HepG2 (cell line): ENCODE data around the gene SIKE1. TPM values are rescaled to one million over a fixed set of nuclear protein-coding genes. Genes with fewer than 3 reads are reported as not detected.

Source experiments
- ATAC-seq: fragments of 200-7000 bp; cut with Tn5 transposase; 3 replicates; pipeline ENCODE4 v1.9.1; 2020; ENCODE audit warnings: mild to moderate bottlenecking, moderate library complexity
- BruUV-seq: library from RNA; stranded (reverse); fragments of 400-500 nt; replicated peaks from 2 replicates; lab custom pipeline; 2021; lab: Mats Ljungman, UMichigan
- CTCF ChIA-PET: fragments of 300-600 bp; formaldehyde crosslinking; extraction: SDS; loops from one replicate; lab custom pipeline; 2021; ENCODE audit warnings: low total read pairs, inconsistent platforms, low intra/inter-chr PET ratio; lab: Yijun Ruan, JAX
- POLR2A ChIA-PET: fragments of 350-600 bp; sonication (Branson Sonifier 250); formaldehyde crosslinking; loops from one replicate; lab custom pipeline; 2020; ENCODE audit warnings: antibody characterized with exemption, inconsistent platforms; lab: Yijun Ruan, JAX
- DNase-seq: peaks from one replicate; pipeline ENCODE4 v3.0.0-alpha.2; 2015; ENCODE audit warnings: low spot score
- FAIRE-seq: peaks from 3 replicates; lab custom pipeline; 2011; peaks lifted over from hg19 to GRCh38; lab: Jason Lieb, UNC
- H2AFZ ChIP-seq: one replicate; pipeline ENCODE4 v1.6.1; 2011; ENCODE audit warnings: low read length, inconsistent platforms
- H3K27ac ChIP-seq: fragments of 300-600 bp; 3 replicates; pipeline ENCODE4 v1.8.0; 2011; ENCODE audit warnings: mixed run types, mild to moderate bottlenecking, mixed read lengths, low read length, inconsistent platforms; ENCODE audit not compliant: insufficient read depth; ENCODE audit errors: extremely low read length
- H3K27me3 ChIP-seq, 2 experiments: fragments of 200-600 bp in 1 of 2; 2 replicates in 1 of 2; 3 replicates in 1 of 2; pipeline versions ENCODE4 v1.6.0 to v1.8.0; 2011; ENCODE audit warnings: low read length in 2 of 2, mild to moderate bottlenecking in 2 of 2, moderate library complexity in 2 of 2, inconsistent platforms in 1 of 2; ENCODE audit not compliant: insufficient read depth in 2 of 2, control insufficient read depth in 1 of 2
- H3K36me3 ChIP-seq, 2 experiments: fragments of 200-600 bp in 1 of 2; replicated peaks in 1 of 2; 2 replicates in 1 of 2; 3 replicates in 1 of 2; pipeline versions ENCODE4 v1.5.1 to v1.8.0; 2011; ENCODE audit warnings: low read length in 2 of 2, inconsistent platforms in 1 of 2; ENCODE audit not compliant: insufficient read depth in 2 of 2, control insufficient read depth in 1 of 2
- H3K4me1 ChIP-seq: 2 replicates; pipeline ENCODE4 v1.5.1; 2012; ENCODE audit warnings: low read length, inconsistent platforms; ENCODE audit not compliant: insufficient read depth
- H3K4me2 ChIP-seq: 2 replicates; pipeline ENCODE4 v1.6.0; 2011; ENCODE audit warnings: low read depth, low read length, inconsistent platforms
- H3K4me3 ChIP-seq, 3 experiments: fragments of 200-600 bp in 1 of 3; sonication (generic), shearing (Covaris generic) in 1 of 3; replicated peaks in 1 of 3; 2 replicates each; pipeline ENCODE4 v1.5.1; 2011 to 2016; ENCODE audit warnings: low read length in 3 of 3, inconsistent platforms in 2 of 3, low read depth in 2 of 3, mild to moderate bottlenecking in 2 of 3, control low read depth in 1 of 3, mixed read lengths in 1 of 3; ENCODE audit not compliant: insufficient read depth in 1 of 3
- H3K79me2 ChIP-seq: one replicate; pipeline ENCODE4 v1.6.1; 2011; ENCODE audit warnings: low read length, inconsistent platforms; ENCODE audit not compliant: insufficient read depth
- H3K9ac ChIP-seq: 2 replicates; pipeline ENCODE4 v1.6.0; 2011; ENCODE audit warnings: mild to moderate bottlenecking, low read depth, low read length, inconsistent platforms; ENCODE audit not compliant: insufficient read depth
- H3K9me3 ChIP-seq: 2 replicates; pipeline ENCODE4 v1.5.1; 2012; ENCODE audit warnings: mild to moderate bottlenecking, low read length
- H4K20me1 ChIP-seq: 2 replicates; pipeline ENCODE4 v1.6.0; 2011; ENCODE audit warnings: inconsistent platforms, mild to moderate bottlenecking, low read length, moderate library complexity; ENCODE audit not compliant: insufficient read depth
- ATF7-NPFF ChIP-seq: sonication (generic); formaldehyde crosslinking; IDR thresholded peaks from 2 replicates; pipeline ENCODE4 v1.8.1; 2023; ENCODE audit warnings: mild to moderate bottlenecking, low read depth, missing genetic modification reagents, moderate library complexity
- HNF4A ChIP-seq: sonication (generic); formaldehyde crosslinking; IDR thresholded peaks from 2 replicates; pipeline ENCODE4 v1.4.0; 2020; ENCODE audit warnings: missing genetic modification reagents
- HNRNPUL1 ChIP-seq: fragments of 200-400 bp; formaldehyde crosslinking; IDR thresholded peaks from 2 replicates; pipeline ENCODE4 v1.6.1; 2017; ENCODE audit warnings: low read depth, mild to moderate bottlenecking, low read length, moderate library complexity
- JUN ChIP-seq: sonication (generic); formaldehyde crosslinking; IDR thresholded peaks from 2 replicates; pipeline ENCODE4 v1.4.0; 2020; ENCODE audit warnings: mild to moderate bottlenecking, missing genetic modification reagents
- PAX8 ChIP-seq: sonication (generic); formaldehyde crosslinking; IDR thresholded peaks from 2 replicates; pipeline ENCODE4 v1.8.0; 2022; ENCODE audit warnings: mild to moderate bottlenecking, missing genetic modification reagents, borderline replicate concordance
- ZNF747 ChIP-seq: sonication (generic); formaldehyde crosslinking; IDR thresholded peaks from 2 replicates; pipeline ENCODE4 v1.8.1; 2023; ENCODE audit warnings: missing genetic modification reagents, mild to moderate bottlenecking, borderline replicate concordance
- ZNF780A ChIP-seq: sonication (generic); formaldehyde crosslinking; IDR thresholded peaks from 2 replicates; pipeline ENCODE4 v1.8.0; 2022; ENCODE audit warnings: mild to moderate bottlenecking, missing genetic modification reagents, moderate library complexity
- WGBS: methylation state at CpG from one replicate; pipeline ENCODE4 v1.1.6; 2017; ENCODE audit warnings: low lambda C conversion rate; 5-methylcytosine and 5-hydroxymethylcytosine counted together
- in situ Hi-C: cut with HindIII; loops from 2 replicates; pipeline ENCODE4 v1.10.0; 2017; ENCODE audit warnings: low pct_unique_long_range_greater_than_20kb; ENCODE audit not compliant: extremely low pct_ligation_motif_present
- intact Hi-C: fragments of 100-400 bp; cut with micrococcal nuclease; formaldehyde crosslinking; loops from one replicate; pipeline ENCODE4 v1.10.0; 2022; ENCODE audit not compliant: unreplicated experiment
- polyA plus RNA-seq, 8 experiments: library from polyadenylated mRNA; depleted of rRNA in 3 of 8; stranded (reverse) in 7 of 8; unstranded in 1 of 8; fragments of >200 nt; fragmentation: Illumina TruSeq in 4 of 8; extraction: Trizol in 4 of 8; gene quantifications; 2 replicates each; pipeline versions ENCODE4 v1.2.1 to v1.2.3, GENCODE V29; 2011 to 2016; ENCODE audit warnings: low read depth in 4 of 8, missing spikeins in 1 of 8, mixed read lengths in 1 of 8; ENCODE audit not compliant: insufficient read depth in 1 of 8
- total RNA-seq, 5 experiments: library from RNA; depleted of rRNA; stranded (reverse); fragments of >200 nt; fragmentation: Illumina TruSeq; extraction: Trizol; gene quantifications; 2 replicates each; pipeline ENCODE4 v1.2.3, GENCODE V29; 2016; ENCODE audit warnings: low read depth in 1 of 5

SIKE1 gene
- total and polyA plus RNA-seq, 2 of the 13 experiments (the other 11 are each of a cell fraction or from before 2014, with no cell fraction given): 36.5 to 58.4 TPM

DNA sequence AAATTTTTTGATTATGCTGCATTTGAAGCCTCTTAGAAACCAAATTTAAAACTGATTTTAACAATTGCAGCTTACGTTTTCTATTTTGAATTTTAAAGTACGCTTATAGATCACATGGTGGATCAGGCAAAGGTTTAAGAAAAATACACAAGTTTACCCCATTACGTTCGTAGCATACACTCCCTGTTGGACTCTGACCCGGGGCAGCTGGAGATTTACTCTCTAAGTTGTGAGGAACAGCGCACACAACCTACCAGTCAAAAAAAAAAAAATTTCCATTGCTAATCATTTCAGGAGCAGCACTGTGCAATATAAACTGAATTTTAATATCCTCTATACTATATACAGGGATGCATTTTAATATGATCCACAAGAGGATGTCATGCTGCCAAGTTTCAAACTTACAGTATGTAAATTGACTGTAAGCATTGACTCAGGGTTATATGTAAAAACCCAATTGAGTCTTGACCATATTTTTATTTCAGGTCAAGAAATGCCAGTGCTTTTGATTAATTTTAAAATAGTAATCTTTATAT is 43.1 kb downstream of the SIKE1 start:
- ChIA-PET CTCF (no interaction called here), POLR2A (no interaction called here)
- H3K36me3 ChIP-seq: peaks cover 18 to 75% of the 10 kb centered on the region in 2 experiments
- intact Hi-C loops (loop anchor here (5.0 kb wide), 1 partner anchor 1295 kb away; no protein-coding TSS in a partner anchor), in situ Hi-C loops (no loop called here)
- TF ChIP-seq ATF7-NPFF (CRISPR knock-in tag) (no peak), ZNF780A (CRISPR knock-in tag) (no peak), HNF4A (CRISPR knock-in tag) (peak; percentile 42; the same call in 1 of the 2 replicates), ZNF747 (CRISPR knock-in tag) (no peak), HNRNPUL1 (no peak), JUN (CRISPR knock-in tag) (no peak)
- peaks cover 50% of the 10 kb centered on the region for H3K79me2 ChIP-seq
- H3K27me3 ChIP-seq: no peaks in the 10 kb centered on the region; a peak in 1 of 5 replicates
- H3K27ac ChIP-seq: peak overlapping the region; percentile 28
- no peaks in the 10 kb centered on the region for H3K9me3 ChIP-seq
- ATAC-seq (peak; percentile 67), FAIRE-seq (no peak), DNase-seq (no peak)
- no peak overlapping the region for H2AFZ ChIP-seq
- H3K4me3 ChIP-seq: no peak overlapping the region
- H3K4me2 ChIP-seq: no peak overlapping the region
- WGBS: 67% methylated on average over 6 of the region's 6 CpGs
- peaks cover 20% of the 10 kb centered on the region for H3K4me1 ChIP-seq
- H3K9ac ChIP-seq: no peak overlapping the region
- no TSS peak for BruUV-seq
- peaks cover 2% of the 10 kb centered on the region for H4K20me1 ChIP-seq

DNA sequence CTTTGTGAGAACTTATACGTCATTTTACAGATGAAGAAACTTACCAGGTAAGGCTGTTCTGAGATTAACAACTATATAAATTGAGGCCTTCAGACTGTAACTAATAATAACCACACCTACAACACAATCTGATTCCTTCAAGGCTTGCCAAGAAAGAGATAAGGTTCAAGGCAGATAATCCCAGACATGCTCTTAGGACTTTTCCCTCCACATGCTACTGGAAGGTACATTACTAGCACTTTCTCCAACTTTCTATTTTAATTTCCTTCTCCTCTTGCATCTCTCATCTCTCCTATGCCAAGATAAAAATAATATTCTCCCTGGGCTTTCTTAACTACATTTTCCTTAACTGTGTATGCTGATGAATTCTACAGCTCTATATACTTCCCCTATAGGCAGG is 45.0 kb downstream of the SIKE1 start:
- DNase-seq: no peak
- no peak for FAIRE-seq
- Histone ChIP-seq H3K4me2 (no peak overlapping the region), H3K4me1 (peaks cover 20% of the 10 kb centered on the region), H3K27me3 (no peaks in the 10 kb centered on the region; a peak in 1 of 5 replicates), H3K9ac (no peak overlapping the region), H3K9me3 (no peaks in the 10 kb centered on the region), H3K27ac (no peak overlapping the region), H4K20me1 (no peaks in the 10 kb centered on the region; the same call in 1 of the 2 replicates), H3K79me2 (peaks cover 31% of the 10 kb centered on the region), H3K4me3 (no peak overlapping the region), H3K36me3 (peaks cover 14 to 83% of the 10 kb centered on the region in 2 experiments), H2AFZ (no peak overlapping the region)
- TF ChIP-seq PAX8 (CRISPR knock-in tag): no peak
- CTCF ChIA-PET: no interaction called here
- BruUV-seq: no TSS peak
- intact Hi-C loops (loop anchor here (5.0 kb wide), 1 partner anchor 1297 kb away; no protein-coding TSS in a partner anchor), in situ Hi-C loops (no loop called here)
- ATAC-seq: no peak
- POLR2A ChIA-PET: no interaction called here
- 100% methylated on average over 1 of the region's 1 CpG for WGBS
